Thyroid gland (tissue), 4 donors: ENCODE data around the gene PTPN14.

Experiments
- CTCF ChIP-seq, 6 experiments: fragments of 200-600 bp in 3 of 6; fragments of 450-650 bp in 3 of 6; sonication (generic) in 3 of 6; IDR thresholded peaks; one replicate each; pipeline ENCODE4 v1.5.1; 2016 to 2019; ENCODE audit warnings: antibody characterized with exemption in 6 of 6, mild to moderate bottlenecking in 2 of 6, inconsistent platforms in 1 of 6, moderate library complexity in 1 of 6
- POLR2A ChIP-seq, 2 donors: fragments of 450-650 bp; IDR thresholded peaks; one replicate each; pipeline ENCODE4 v1.6.1; 2017; ENCODE audit warnings: antibody characterized with exemption in 2 of 2, mild to moderate bottlenecking in 2 of 2, moderate library complexity in 1 of 2

- TF ChIP-seq CTCF (IDR thresholded peaks at IDR 0.05) (no peak), POLR2A (IDR thresholded peaks at IDR 0.05) (no peak)
Measured at GRCh38 chr1:214587165-214587564, 35.8 kb upstream of the PTPN14 start.
